ENCODE results near the gene SELP.

Gene SELP

DNA sequence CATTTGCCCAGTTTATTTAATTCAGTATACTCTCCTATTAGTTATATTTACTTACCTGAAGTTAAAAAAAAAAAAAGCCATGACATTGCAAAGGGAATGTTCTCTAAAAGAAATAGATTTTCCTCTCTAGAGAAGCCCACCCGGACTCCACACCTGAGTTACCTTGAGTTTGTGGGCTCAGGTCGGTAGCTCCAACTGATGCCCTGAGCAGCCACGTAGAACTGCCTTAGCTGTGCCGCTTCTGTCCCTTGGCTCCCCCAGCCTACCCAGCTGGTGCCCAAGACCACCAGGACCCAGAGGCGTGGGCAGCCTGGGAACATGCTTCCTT lies 43.9 kb downstream of the SELP start:
- Histone ChIP-seq H3K4me1 (no peaks in the 10 kb centered on the region), H3K36me3 (ENCODE audit: control insufficient read depth, insufficient read depth, low read length) (no peaks in the 10 kb centered on the region), H3K27ac (no peak overlapping the region), H3K79me2 (no peaks in the 10 kb centered on the region), H3K9me3 (ENCODE audit: control insufficient read depth, low read length) (no peaks in the 10 kb centered on the region), H3K4me2 (ENCODE audit: low read length) (peak overlapping the region; percentile 16), H3K4me3 (ENCODE audit: low read depth, low read length) (no peak overlapping the region), H2AFZ (peak overlapping the region; percentile 65), H3K27me3 (ENCODE audit: control insufficient read depth, insufficient read depth, low read length) (no peaks in the 10 kb centered on the region), H3K9ac (no peak overlapping the region)
- TF ChIP-seq, protein P1, sequence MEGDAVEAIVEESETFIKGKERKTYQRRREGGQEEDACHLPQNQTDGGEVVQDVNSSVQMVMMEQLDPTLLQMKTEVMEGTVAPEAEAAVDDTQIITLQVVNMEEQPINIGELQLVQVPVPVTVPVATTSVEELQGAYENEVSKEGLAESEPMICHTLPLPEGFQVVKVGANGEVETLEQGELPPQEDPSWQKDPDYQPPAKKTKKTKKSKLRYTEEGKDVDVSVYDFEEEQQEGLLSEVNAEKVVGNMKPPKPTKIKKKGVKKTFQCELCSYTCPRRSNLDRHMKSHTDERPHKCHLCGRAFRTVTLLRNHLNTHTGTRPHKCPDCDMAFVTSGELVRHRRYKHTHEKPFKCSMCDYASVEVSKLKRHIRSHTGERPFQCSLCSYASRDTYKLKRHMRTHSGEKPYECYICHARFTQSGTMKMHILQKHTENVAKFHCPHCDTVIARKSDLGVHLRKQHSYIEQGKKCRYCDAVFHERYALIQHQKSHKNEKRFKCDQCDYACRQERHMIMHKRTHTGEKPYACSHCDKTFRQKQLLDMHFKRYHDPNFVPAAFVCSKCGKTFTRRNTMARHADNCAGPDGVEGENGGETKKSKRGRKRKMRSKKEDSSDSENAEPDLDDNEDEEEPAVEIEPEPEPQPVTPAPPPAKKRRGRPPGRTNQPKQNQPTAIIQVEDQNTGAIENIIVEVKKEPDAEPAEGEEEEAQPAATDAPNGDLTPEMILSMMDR (IDR thresholded peaks at IDR 0.05) = no peak

DNA sequence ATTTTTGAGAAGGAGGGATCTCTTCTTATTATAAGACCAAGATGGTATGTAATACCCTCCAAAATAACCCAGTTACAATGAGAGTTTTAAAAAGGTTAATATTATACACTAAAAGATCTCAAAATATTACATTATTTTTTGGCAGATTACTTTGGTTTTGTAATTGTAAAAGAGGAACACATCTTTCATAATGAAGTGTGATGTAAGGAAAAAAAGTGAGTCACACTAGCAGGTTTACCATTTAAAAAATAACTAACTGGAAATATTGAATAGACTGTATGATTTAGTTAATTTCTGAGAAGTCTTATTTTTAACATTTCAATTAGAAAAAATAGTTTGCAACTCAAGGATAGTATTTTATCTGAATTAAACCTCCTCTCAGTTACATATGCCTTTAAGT lies 44.7 kb downstream of the SELP start:
- no peaks in the 10 kb centered on the region for H3K4me1 ChIP-seq
- TF ChIP-seq, protein P1 (IDR thresholded peaks at IDR 0.05) = no peak
- no peaks in the 10 kb centered on the region for H3K79me2 ChIP-seq
- H3K36me3 ChIP-seq (ENCODE audit: control insufficient read depth, insufficient read depth, low read length) = no peaks in the 10 kb centered on the region
- H3K27me3 ChIP-seq (ENCODE audit: control insufficient read depth, insufficient read depth, low read length) = no peaks in the 10 kb centered on the region
- no peak overlapping the region for H3K4me3 ChIP-seq (ENCODE audit: low read depth, low read length)
- H3K9me3 ChIP-seq (ENCODE audit: control insufficient read depth, low read length) = no peaks in the 10 kb centered on the region
- H2AFZ ChIP-seq = no peak overlapping the region
- no peak overlapping the region for H3K9ac ChIP-seq
- H3K4me2 ChIP-seq (ENCODE audit: low read length) = no peak overlapping the region
- no peak overlapping the region for H3K27ac ChIP-seq

DNA sequence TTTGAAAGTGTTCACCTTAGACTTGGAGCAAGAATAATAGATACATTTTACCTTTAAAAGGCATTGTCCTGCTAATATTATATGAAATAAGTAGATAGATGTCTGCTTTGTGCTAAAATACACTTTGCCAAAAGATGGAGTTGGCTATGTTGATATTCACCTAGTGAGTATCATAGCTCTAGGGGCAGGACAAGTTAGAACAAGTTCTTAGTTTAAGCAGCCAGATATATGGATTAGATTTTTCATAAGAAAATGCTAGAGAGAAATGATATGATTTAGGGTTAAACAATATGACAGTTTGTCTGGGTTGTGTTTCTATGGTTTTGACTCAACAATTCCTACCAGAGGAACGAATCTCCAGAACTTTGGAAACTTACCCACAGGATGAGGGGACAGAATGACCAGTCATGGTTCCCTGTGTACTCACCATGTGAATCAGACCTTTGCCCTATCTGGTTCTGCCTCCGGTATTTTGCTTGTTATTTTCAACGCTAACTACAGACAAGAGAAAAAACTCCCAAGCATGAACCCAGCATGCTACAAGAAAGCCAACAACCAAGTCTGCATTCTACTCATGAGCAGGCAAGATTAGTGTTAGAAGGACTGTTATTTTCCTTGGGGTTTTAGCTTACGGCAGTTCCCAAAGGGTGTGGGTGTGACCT lies 45.3 kb downstream of the SELP start:
- H3K4me1 ChIP-seq = no peaks in the 10 kb centered on the region
- H3K36me3 ChIP-seq (ENCODE audit: control insufficient read depth, insufficient read depth, low read length) = no peaks in the 10 kb centered on the region
- H3K79me2 ChIP-seq = no peaks in the 10 kb centered on the region
- H3K4me3 ChIP-seq (ENCODE audit: low read depth, low read length) = no peak overlapping the region
- H3K4me2 ChIP-seq (ENCODE audit: low read length) = no peak overlapping the region
- no peak overlapping the region for H3K27ac ChIP-seq
- no peaks in the 10 kb centered on the region for H3K27me3 ChIP-seq (ENCODE audit: control insufficient read depth, insufficient read depth, low read length)
- H3K9ac ChIP-seq = no peak overlapping the region
- no peaks in the 10 kb centered on the region for H3K9me3 ChIP-seq (ENCODE audit: control insufficient read depth, low read length)
- TF ChIP-seq, protein P1 (IDR thresholded peaks at IDR 0.05) = no peak
- H2AFZ ChIP-seq = no peak overlapping the region

DNA sequence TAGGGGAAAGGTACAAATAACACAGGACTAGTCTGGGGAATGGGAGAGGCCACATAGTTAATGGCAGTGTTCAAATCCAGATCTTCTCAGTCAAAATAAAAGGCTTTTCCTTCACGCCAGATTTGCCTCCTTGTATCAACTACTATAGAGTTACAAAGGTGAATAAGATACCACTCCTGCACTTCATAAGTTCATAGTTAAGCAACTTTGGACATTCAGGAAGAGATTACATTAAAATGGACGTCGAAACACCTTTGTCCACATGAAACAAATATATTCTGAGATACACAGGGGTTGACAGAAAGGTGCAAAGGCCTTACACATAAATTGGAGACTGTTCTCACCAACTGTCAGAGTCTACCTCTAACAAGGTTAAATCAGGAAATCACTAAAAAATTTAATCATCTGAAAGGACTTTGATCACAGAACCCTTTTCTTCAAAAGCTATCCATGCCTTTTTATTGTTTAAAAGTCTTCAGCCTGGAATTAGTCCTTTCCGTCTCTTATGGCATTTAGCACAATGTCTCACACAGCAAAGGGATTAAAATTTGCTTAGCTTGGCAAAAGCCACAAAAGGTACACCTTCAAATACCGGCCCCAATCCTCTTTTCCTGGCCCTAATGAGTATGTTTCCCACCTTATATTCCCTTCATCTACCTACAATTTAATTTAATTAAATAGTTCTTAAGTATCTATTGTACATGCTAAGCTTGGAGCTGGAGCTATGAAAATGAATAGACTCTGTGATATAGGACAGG lies 51.8 kb downstream of the SELP start:
- no peak overlapping the region for H3K4me2 ChIP-seq (ENCODE audit: low read length)
- no peak overlapping the region for H3K27ac ChIP-seq
- H3K27me3 ChIP-seq (ENCODE audit: control insufficient read depth, insufficient read depth, low read length) = no peaks in the 10 kb centered on the region
- H3K79me2 ChIP-seq = no peaks in the 10 kb centered on the region
- no peak overlapping the region for H3K4me3 ChIP-seq (ENCODE audit: low read depth, low read length)
- no peaks in the 10 kb centered on the region for H3K4me1 ChIP-seq
- no peak overlapping the region for H3K9ac ChIP-seq
- no peaks in the 10 kb centered on the region for H3K36me3 ChIP-seq (ENCODE audit: control insufficient read depth, insufficient read depth, low read length)
- no peaks in the 10 kb centered on the region for H3K9me3 ChIP-seq (ENCODE audit: control insufficient read depth, low read length)
- no peak overlapping the region for H2AFZ ChIP-seq
- TF ChIP-seq, protein P1 (IDR thresholded peaks at IDR 0.05) = no peak

DNA sequence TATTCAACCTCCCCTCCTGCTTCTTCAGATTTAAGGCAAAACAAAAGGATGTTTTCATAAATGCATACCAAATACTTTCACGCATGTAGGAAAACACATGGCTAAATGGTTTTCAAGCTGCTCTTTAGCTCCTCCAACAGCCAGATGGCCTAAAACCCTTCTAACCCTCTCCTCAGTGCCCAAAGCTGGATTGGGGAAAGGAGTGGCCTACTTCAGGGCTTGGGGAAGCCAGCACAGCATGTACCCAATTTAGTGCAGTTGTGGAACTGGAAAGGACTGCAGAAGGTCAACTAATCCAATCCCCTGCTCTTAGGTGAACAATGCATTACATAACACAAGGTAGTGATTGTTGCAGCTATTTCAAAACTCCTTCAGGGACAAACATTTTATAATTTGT lies 53.0 kb downstream of the SELP start:
- TF ChIP-seq, protein P1 (IDR thresholded peaks at IDR 0.05) = no peak

More for the DNA sequence above, 53.0 kb downstream of the SELP start:
- Histone ChIP-seq H3K27ac (no peak overlapping the region), H3K36me3 (ENCODE audit: control insufficient read depth, insufficient read depth, low read length) (no peaks in the 10 kb centered on the region), H3K9ac (no peak overlapping the region), H2AFZ (no peak overlapping the region), H3K4me1 (no peaks in the 10 kb centered on the region), H3K27me3 (ENCODE audit: control insufficient read depth, insufficient read depth, low read length) (no peaks in the 10 kb centered on the region), H3K4me2 (ENCODE audit: low read length) (no peak overlapping the region), H3K9me3 (ENCODE audit: control insufficient read depth, low read length) (no peaks in the 10 kb centered on the region), H3K4me3 (ENCODE audit: low read depth, low read length) (no peak overlapping the region), H3K79me2 (no peaks in the 10 kb centered on the region)

Data from parathyroid adenoma (tissue), 2 donors.